LNCaP clone FGC (cell line): ENCODE results near the gene INCENP.

ENCODE experiments used
- DNase-seq: peaks from one replicate; pipeline ENCODE4 v3.0.0-alpha.2; 2011; ENCODE audit warnings: low read depth
- H3K4me3 ChIP-seq: 2 replicates; pipeline ENCODE4 v1.5.1; 2011; ENCODE audit warnings: mild to moderate bottlenecking, low read depth, low read length, control low read depth
- CTCF ChIP-seq: IDR thresholded peaks from 2 replicates; pipeline ENCODE4 v1.5.1; 2012; ENCODE audit warnings: mild to moderate bottlenecking; ENCODE audit not compliant: control insufficient read depth, insufficient read depth; ENCODE audit errors: extremely low read depth

INCENP gene

GRCh38 chr11:62141111-62142042 lies 17.6 kb downstream of the INCENP start:
- TF ChIP-seq CTCF, result no peak
- no peak overlapping the region for H3K4me3 ChIP-seq
- no peak for DNase-seq

- DNase-seq, result no peak
- no peak for TF ChIP-seq CTCF
- H3K4me3 ChIP-seq, result no peak overlapping the region
Observed at GRCh38 chr11:62142043-62142375, 18.2 kb downstream of the INCENP start.

- TF ChIP-seq CTCF, result no peak
- DNase-seq, result no peak
- no peak overlapping the region for H3K4me3 ChIP-seq
Observed at GRCh38 chr11:62142921-62143320, 19.1 kb downstream of the INCENP start.

- no peak overlapping the region for H3K4me3 ChIP-seq
- no peak for DNase-seq
- peak; percentile 16; the same call in 1 of the 2 replicates for TF ChIP-seq CTCF
Observed at GRCh38 chr11:62143727-62144126, 19.9 kb downstream of the INCENP start.

- TF ChIP-seq CTCF, result no peak
- H3K4me3 ChIP-seq, result no peak overlapping the region
- no peak for DNase-seq
Observed at GRCh38 chr11:62144641-62145255, 20.9 kb downstream of the INCENP start.

- DNase-seq, result no peak
- no peak for TF ChIP-seq CTCF
- no peak overlapping the region for H3K4me3 ChIP-seq
Observed at GRCh38 chr11:62145261-62145871, 21.6 kb downstream of the INCENP start.
